CD4-positive, alpha-beta T cell treated with Interleukin-2 at 100 ng/mL for 4 hours (primary cell): ENCODE results near the gene TSPEAR.
"Not testable (repeated sequence)": the region's sequence is repeated elsewhere in the genome, so short reads cannot be mapped to it uniquely, and the experiment has no call there.

Experiments
- DNase-seq: peaks from one replicate; pipeline ENCODE4 v3.0.0-alpha.2; 2020; ENCODE audit warnings: low spot score

The TSPEAR gene

DNA sequence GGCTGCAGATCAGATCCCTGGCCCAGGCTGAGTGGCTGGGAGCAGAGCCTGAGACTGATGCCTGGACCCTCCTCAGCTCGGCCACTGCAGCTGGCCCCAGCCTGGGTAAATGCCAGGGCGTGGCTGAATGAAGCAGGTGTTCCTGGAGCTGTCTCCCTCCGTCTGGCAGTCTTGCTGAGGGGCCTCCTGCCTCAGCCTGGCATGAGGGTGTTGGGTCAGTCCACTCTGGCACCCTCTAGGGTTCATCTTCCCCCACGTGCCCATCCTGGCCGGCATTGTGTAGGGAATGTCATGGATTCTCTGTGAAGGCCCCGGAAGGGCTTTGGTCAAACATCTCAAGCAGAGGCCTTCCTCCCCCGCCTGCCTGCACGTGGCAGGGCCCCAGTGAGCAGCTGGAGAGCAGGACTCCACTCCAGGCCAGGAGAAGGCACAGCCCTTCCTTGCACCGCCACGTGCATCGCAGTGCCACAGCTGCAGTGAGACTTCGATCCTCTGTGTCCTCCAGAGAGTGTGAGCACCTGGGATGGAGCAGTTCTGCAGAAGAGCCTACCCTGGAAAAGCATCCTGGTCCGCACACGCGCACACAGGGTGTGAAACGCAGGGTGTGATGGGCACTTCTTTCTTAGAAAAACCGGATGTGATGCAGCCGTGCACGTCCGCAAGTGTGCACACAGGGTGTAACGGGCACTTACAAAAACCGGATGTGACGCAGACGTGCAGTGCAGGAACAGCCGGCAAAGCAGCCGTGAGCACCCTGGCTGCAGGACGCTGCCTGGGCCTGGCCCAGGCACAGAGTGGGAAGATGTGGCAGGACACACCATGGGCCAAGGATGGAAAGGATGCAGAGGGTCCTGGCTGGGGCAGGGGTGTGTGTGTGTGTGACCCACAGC, 142.5 kb downstream of the TSPEAR start:
- no peak for DNase-seq

DNA sequence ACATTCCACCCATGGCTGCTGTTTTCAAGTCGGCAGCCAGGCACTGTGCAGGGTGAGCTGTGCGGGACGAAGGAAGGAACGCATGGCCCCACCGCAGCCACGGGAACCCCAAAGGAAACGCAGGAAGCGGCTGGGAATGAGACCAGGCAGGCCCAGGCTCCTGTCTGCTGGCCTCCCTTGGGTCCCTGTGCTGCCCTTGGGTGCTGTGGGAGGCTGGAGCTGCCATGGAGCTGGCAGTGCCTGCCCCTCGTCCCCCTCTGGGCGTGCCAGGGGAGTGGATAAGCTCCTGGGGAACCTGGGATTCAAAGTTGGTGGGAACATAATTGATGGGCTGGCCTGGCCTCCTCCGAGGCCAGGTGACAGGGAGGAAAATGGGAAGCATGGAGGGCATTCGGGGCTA, 143.1 kb downstream of the TSPEAR start:
- DNase-seq, result no peak

DNA sequence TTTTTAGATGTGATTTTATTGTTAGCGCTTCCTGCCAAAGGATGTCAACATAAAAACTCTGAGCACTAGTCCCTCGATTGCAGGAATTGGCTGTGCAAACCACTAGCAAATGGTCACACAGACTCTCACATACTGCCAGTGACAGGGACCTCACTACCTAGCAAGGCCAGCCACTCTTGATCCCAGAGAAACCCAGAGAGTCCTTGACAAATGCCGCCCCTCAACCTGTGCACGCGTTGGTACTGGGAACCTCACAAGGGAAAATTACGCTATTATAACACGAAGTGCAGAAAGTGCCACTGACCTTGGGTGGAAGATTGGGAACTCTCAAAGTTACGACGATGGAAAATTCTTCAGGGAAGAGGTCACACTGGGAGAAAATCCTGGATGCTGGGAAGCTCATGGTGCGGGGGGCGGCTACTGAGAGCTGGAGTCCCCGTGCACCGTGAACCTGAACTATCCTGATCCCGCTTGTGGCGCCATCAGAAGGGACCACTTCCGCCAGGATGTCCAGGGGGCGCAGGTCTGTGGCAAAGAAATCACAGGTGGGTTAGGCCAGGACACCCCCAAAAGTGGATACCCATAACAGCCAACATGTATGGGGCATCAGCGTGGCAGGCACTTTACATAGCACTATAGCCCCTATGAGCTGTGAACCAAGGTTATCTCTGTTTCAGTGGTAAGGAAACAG, 143.7 kb downstream of the TSPEAR start:
- no peak for DNase-seq

DNA sequence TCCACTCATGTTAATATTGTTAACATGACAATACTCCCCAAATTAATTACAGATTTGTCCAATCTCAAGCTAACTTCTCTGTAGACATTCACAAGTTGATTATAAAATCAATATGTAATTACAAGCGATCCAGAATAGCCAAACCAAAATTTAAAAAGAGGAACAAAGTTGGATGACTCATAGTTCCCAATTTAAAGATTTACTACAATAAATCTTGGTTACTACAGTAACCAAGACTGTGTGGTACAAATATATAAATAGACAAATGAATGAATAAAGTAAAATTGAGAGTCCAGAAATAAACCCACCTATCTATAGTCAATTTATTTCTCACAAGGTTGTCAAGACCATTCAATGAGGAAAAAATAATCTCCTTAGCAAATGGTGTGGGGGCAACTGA, 145.0 kb downstream of the TSPEAR start:
- no peak for DNase-seq

DNA sequence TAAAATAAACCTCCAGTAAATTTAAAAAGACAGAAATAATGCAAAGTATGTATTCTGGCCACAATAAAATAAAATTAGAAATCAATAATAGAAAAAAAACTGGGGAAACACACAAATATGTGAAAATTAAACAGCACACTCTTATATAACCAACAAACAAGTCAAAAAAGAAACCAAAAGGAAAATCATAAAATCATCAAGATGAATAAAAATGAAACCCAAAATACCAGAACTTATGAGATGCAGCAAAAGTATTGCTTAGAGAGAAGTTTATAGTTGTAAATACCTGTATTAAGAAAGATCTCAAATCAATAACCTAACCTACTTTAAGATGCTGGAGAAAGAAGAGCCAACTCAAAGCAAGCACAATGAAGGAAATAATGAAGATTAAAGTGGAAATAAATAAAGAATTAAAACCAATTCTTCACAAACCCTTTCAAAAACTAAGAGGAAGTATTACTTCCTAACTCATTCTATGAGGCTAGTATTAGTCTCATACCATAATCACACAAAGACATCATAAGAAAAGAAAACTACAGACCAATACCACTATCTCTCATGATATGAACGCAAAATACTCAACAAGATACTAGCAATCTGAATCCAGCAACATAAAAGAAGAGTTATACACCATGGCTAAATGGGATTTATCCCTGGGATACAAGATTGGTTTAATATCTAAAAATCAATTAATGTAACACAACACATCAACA, 146.3 kb downstream of the TSPEAR start:
- no peak for DNase-seq

DNA sequence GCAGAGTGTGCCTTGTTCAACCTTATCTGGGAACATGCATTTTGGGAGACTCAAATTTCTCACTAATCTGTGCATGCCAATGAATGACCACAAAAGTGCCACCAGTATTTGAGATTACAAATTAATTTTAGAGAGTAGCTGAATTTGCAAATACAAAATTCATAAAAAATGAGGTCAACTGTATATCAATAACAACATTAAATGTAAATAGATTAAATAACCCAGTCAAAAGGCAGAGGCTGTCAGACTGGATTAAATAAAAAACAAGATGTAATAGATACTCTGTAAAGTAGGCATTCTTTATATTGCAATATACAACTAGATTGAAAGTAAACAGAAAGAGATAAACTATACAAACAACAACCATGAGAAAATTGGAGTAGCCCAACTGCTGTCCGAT, 147.3 kb downstream of the TSPEAR start:
- DNase-seq, result no peak

DNA sequence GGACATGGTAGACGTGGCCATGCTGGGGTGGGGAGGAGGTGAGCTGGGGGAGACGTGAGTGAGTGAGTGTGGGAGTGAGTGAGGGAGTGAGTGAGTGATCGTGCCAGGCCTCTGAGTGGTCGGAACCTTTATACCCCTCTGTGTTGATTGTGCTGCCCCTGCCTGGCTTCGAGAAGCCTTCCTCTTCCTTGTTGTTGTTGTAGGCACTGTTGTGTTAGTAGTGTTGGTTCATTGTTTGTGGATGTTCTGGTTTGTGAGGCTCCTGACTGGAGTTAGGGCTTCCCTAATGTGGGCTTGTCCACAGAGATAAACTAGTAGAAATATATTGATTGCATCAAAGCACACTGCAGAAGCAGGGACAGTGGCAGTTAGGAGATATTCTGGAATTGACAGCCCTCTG, 152.7 kb downstream of the TSPEAR start, which contains the start of gene KRTAP10-3:
Gene KRTAP10-3, minus strand, starts transcription at position 101 of the 400 bp plus-strand sequence. Its CDS starts 80 bp downstream, at position 21.
- DNase-seq, result no peak

DNA sequence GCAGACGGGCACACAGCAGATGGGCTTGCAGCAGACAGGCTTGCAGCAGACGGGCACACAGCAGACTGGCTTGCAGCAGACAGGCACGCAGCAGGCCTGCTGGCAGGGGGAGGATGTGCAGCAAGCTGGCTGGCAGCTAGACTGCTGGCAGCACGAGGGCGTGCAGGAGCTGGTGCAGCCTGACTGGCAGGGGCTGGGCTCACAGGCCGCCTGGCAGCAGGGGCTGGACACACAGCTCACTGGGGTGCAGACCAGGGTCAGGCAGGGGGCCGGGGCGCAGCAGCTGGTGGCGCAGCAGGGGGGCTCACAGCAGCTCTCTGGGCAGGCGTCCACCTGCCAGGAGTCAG, 153.1 kb downstream of the TSPEAR start:
- not testable (repeated sequence) for DNase-seq

DNA sequence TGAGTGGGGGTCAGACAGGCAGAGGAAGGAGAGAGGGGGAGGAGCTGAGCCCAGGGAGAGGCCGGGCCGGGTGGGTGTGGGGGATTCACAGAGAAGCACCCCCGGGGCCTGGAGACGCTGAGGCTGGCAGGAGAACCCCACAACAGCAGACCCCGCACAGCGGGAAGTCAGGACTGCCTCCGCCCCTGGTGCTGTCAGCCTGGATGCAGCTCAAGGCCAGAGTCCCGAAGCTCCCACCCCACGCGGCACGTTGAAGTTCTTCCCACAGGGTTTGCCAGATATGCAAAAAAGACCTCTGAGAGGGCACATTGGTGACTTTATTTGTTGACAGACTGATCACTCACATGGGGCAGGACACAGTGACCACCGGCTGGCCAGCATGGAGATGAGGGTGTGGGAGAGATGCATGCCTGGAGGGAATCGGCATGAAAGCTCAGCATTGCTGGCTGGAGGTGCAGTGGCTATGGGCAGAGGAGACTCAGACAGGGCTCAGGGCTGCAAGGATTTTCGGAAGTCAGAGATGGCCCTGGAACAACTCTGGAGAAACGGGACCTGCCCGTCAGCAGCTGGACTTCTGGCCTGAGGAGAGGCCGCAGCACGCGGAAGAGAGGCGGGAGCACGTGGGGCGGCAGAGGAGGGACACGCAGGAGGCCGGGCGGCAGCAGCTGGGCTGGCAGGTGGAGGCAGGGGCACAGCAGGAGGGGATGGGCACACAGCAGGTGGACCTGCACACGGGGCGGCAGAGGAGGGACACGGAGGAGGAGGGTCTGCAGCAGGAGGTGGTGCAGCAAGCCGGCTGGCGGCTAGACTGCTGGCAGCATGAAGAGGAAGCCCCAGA, 153.7 kb downstream of the TSPEAR start:
- no peak for DNase-seq

DNA sequence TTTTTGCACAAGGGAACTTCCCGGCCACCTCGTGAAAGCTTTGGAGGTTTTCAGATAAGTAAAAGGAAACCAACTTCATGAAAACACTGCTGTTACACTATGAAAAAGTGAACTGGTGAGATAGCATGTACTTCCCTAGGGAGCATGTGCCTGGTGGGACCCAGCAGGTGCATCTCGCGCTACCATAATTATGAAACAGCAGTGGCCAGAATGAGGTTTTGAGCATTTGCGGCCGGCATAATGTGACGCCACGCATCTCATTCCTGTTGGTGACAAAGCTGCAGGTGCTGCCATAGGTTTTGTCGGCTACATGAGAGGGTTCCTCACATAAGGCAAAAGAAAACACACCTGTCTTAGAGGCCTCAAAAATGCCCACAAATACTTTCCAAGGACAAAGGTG, 154.5 kb downstream of the TSPEAR start:
- DNase-seq, result no peak

DNA sequence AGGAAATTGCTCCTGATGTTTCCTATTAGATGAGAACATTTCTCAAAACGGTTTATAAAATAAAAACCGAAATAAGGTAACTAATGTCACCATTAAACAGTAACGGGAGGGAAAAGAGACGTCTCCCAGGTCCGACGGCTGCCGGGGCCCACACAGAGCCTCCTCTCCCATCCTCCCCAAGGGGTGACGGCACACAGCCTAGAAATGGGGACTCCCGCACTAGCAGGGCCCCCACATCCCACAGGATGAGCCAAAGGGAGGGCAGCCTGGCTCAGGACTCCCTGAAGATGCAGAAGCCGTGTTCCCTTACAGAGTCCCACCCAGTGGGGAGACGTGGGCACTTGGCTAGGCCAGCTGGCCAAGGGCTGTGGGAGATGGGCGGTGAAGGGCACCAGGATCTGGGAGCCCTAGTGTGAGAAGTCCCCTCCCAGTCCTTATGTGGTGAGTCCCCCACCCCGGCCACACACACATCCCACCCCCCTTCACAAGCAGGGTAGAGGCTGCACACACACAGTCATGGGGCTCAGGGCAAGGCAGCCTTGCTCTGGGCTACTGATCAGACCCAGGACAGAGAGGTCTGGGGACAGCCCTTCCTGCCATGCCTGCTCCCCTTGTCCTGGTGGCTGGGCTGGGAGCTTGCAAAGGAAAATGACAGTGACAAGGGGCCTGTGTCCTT, 156.0 kb downstream of the TSPEAR start:
- no peak for DNase-seq

DNA sequence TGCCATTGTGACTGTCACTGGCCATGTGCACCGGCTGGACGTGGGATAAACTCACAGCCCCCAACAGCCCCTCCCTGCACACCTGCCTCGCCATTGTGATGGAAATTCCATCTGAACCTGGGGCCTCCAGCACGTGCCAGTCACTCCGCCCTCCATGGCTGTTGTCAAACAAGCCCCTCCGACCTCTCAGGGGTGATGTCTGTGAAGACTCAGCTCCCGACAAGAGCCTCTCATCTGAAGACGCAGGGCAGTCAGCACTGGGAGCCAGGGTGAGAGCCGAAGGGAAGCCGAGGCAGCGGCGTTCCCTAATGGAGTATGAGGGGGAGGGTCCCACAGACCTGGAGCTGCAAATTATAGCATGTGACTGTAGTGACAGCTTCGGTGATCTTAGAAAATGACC, 158.7 kb downstream of the TSPEAR start:
- DNase-seq, result no peak

DNA sequence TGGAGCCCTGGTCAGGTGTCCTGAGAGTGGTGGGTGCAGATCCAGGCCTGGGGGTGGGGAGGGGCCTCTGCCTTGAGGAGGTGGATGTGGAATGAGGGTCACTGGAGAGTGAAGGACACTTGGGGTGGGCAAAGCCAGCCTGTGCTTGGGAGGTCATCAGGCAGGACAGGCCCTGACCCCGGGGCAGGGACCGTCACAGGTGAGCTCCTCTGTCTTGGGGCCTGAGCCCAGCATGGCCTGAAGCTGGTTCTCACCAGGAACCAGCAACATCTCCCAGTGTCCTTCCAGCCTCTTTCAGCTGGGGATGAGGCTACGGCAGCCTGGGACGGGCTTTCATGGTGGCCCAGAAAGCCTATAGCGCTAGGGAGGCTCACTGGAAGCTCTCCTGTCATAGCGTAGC, 159.2 kb downstream of the TSPEAR start:
- no peak for DNase-seq

DNA sequence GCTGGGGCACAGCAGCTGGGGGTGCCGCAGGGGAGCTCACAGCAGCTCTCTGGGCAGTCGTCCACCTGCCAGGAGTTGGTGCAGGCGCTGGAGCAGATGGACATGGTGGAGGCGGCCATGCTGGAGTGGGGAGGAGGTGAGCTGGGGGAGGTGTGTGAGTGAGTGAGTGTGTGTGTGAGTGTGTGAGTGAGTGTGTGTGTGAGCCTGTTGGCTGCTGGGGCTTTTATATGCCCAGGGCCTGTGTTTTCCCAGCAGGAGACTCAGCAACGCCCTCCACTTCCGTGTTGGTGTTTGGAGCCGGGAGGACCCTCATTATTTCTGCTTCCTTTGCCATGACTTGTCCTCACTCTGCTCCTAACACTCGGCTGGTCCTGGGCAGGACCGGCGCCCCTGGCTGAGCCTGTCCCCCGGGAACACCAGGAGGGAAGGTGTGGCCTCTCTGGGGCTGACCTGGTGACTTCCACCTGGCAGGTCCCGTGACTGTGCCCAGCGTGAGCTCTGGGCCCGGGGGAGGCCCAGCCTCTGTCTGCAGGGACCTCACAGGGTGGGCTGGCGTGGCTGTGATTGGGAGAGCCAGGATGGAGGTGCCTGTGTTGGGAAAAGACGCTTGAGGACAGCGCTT, 159.9 kb downstream of the TSPEAR start, which contains the start of gene KRTAP10-2:
Gene KRTAP10-2, minus strand, starts transcription at position 166 of the 622 bp plus-strand sequence. Its CDS starts 47 bp downstream, at position 119.
- DNase-seq, result no peak

DNA sequence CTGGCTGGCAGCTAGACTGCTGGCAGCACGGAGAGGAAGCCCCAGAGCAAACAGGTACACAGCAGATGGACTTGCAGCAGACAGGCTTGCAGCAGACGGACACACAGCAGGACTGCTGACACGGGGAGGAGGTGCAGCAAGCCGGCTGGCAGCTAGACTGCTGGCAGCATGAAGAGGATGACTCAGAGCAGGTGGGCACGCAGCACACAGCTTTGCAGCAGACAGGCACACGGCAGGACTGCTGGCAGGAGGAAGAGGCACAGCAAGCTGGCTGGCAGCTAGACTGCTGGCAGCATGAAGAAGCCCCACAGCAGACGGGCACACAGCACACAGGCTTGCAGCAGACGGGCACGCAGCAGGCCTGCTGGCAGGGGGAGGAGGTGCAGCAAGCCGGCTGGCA, 160.6 kb downstream of the TSPEAR start:
- no peak for DNase-seq

DNA sequence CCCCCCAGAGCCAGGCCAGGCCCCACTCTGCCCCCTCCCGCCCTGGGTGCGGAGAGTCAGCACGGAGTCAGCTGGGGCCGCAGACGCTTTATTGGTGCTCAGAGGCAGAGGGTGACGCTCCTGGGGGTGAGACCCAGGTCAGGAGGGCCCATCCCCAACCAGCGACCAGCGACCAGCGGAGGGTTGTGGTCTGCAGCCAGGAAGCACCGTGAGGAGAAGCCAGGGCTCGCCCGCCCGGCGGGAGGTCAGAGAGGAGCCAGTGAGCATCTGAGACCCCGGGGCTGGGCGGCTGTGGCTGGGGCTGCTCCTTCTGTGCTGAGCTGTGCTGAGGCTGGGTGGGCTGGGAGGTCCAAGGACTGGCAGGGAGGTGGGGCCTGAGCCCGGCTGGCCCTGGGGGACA, 161.1 kb downstream of the TSPEAR start:
- not testable (repeated sequence) for DNase-seq

DNA sequence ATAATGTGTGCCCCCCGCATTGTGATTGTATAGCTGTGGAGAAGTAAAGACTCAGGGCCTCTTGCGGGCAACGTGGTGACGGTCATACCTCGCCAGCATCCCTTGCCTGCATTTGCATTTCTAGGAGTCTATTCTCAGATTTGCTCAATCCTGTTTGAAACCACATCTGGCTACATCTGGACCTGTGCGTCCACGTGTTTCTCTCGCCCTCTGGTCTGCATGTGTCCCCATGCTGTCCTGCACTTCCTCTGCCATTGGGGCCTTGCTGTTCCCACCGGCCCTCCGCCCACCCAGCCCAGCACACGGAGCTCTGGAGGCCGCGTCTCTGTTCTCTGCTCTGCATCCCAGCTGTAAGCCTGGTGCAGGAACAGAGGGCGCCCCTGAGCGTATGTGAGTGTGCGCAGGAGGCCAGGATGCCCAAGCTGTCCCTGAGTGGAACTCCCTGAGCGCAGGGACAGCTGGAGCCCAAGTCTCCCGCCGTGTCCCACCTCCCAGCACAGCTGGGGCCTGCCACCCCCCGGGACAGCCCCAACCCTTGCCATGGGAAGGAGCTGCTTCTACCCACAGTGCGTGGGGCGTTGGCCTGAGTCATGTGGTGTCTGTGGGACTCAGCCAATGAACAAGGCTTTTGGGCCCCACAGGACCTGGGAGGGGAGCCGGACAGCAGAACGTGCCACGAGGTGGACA, 161.7 kb downstream of the TSPEAR start:
- no peak for DNase-seq

DNA sequence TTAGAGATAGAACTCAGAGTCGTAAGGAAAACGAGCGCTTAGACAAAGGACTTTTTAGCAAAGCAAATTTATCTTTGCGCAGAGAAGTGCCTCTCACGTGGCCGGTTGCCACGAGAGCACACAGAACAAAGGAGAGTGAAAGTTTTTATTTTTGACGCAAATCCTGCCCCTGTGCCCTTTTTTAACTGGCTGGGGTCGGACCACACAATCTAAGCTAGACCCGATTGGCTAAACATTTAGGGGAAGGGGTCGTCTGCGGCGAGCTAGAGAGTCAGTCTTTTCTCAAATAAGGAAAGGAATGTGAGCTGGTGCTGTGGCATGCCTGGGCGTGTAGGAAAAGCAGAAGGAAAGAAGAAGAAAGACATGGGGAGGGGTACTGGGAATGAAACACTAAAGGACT, 162.4 kb downstream of the TSPEAR start:
- no peak for DNase-seq

DNA sequence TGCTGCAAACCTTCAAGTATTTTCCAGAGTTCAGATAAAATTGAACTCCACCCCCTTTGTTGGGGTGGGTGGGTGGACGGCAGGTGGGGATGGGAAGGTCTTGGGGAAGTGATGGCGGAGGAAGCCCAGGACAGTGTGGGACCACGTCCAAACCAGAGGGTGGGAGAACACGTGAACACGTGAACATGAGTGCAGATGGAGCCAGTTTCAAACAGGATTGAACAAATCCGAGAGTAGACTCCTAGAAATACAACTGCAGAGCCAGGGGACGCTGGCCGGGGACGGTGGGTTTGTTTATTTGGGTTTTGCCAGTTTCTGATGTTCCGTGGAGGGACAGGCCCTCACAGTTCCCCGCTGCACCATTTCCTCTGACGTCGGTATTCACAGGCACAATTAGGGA, 163.0 kb downstream of the TSPEAR start:
- DNase-seq, result no peak
